Adrenal gland (tissue), 5 donors: ENCODE data around the gene RNF130.

Experiments
- POLR2A ChIP-seq, 2 donors: fragments of 450-650 bp; IDR thresholded peaks; one replicate each; pipeline ENCODE4 v1.6.1; 2017; ENCODE audit warnings: antibody characterized with exemption in 2 of 2, mild to moderate bottlenecking in 2 of 2, moderate library complexity in 1 of 2
- TF ChIP-seq, protein P1 (sequence below), 6 experiments: fragments of 450-650 bp in 4 of 6; fragments of 200-600 bp in 2 of 6; sonication (generic) in 1 of 6; IDR thresholded peaks; 1 replicate in 5 of 6; 2 replicates in 1 of 6; pipeline versions ENCODE4 v1.5.1 to v1.8.0; 2016 to 2021; ENCODE audit warnings: antibody characterized with exemption in 6 of 6, mild to moderate bottlenecking in 2 of 6, moderate library complexity in 1 of 6
- donor health status: DM: no; HTN: no; CAD: no.

DNA sequence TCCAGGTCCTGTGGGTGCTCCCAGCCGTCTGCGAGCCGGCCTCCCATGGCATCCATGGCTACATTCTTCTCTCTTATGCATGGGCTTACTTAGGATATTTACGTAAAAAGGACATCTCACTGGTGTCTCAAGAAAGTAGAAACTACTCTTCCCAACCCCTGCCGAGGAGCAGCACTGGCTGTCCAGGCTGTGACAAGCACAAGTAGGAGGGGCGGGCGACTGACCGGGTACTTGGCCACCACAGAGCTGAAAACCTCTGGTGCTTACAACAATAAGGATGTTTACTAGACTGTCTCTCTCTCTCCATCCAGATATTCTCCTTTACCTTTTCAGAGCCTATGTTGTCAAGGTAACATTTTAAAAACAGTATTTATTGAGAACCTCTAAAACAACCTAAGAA is 107.5 kb downstream of the RNF130 start:
- TF ChIP-seq POLR2A (IDR thresholded peaks at IDR 0.05): no peak
- TF ChIP-seq, protein P1, sequence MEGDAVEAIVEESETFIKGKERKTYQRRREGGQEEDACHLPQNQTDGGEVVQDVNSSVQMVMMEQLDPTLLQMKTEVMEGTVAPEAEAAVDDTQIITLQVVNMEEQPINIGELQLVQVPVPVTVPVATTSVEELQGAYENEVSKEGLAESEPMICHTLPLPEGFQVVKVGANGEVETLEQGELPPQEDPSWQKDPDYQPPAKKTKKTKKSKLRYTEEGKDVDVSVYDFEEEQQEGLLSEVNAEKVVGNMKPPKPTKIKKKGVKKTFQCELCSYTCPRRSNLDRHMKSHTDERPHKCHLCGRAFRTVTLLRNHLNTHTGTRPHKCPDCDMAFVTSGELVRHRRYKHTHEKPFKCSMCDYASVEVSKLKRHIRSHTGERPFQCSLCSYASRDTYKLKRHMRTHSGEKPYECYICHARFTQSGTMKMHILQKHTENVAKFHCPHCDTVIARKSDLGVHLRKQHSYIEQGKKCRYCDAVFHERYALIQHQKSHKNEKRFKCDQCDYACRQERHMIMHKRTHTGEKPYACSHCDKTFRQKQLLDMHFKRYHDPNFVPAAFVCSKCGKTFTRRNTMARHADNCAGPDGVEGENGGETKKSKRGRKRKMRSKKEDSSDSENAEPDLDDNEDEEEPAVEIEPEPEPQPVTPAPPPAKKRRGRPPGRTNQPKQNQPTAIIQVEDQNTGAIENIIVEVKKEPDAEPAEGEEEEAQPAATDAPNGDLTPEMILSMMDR (IDR thresholded peaks at IDR 0.05): no peak
